GM18909 (cell line): ENCODE data around the gene CNTN6.

Experiments used
- ATAC-seq: cut with Tn5 transposase; IDR thresholded peaks from one replicate; pipeline ENCODE4 v1.9.1; 2021; ENCODE audit warnings: mild to moderate bottlenecking; ENCODE audit not compliant: unreplicated experiment, poor library complexity

The CNTN6 gene

GRCh38 chr3:1171320-1171719 lies 78.5 kb downstream of the CNTN6 start:
- no peak for ATAC-seq

GRCh38 chr3:1172644-1173043 lies 79.8 kb downstream of the CNTN6 start:
- no peak for ATAC-seq

- no peak for ATAC-seq
These were observed 86.3 kb downstream of the CNTN6 start for GRCh38 chr3:1179146-1179545.

GRCh38 chr3:1183320-1184048 lies 90.7 kb downstream of the CNTN6 start:
- no peak for ATAC-seq

DNA sequence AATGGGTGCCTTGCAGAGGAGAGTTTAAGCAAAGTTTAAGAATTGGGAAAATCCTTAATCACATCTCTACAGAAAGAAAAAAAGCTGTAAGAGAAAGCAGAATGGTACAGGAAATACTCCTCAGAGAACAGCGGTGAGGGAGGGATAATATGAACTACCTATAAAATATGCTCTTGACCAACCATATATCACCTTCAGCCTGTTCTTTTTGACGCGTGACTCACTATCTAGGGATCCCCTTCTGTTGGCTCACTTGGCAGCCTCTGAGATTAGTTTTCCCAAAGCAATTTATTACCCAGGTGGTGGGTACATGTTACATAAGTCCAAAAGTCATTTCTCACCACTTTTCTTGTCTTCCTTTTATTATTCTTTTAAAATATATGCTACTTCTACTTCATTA lies 97.7 kb downstream of the CNTN6 start:
- no peak for ATAC-seq

- no peak for ATAC-seq
These were observed 98.2 kb downstream of the CNTN6 start for GRCh38 chr3:1191026-1191425.

DNA sequence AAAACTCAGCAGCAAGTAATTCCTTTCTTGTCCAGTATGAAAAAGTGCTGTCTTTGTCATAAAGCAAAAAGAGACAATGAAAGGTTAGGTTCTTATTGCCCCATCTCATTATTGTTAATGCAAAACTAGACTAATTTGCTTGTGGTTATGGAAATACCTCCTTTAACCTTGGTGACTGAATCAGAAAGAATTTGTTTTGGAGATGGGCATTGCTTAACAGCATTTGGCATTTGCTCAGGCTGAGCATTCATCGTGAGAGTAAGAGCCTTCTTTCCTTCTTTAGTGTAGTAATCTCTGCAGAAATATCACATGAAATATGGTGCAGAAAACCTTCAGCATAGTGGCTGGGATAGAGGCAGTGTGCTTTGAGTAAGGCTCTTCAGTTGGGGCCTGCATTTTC lies 103.1 kb downstream of the CNTN6 start:
- no peak for ATAC-seq

DNA sequence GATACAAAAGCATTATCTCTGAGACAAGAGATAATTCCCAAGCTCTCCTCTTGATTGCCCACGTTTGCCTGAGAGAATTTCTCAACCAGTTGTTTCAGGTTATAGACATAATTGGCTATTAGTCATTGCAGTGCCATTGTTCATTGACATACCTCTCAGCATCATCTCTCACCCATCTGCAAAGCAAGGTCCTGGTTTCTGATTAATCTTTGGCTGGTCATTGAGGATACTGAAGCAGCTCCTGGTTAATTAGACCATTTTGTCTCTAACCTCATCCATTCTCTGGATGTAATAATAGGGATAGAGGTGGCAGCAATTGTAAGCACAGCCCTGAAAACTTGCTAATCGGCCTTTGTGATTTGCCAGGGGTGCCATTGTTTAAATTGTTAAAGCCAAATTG lies 104.2 kb downstream of the CNTN6 start:
- no peak for ATAC-seq

- ATAC-seq = no peak
These were observed 107.5 kb downstream of the CNTN6 start for GRCh38 chr3:1200371-1200770.

- ATAC-seq = no peak
These were observed 115.1 kb downstream of the CNTN6 start for GRCh38 chr3:1207904-1208303.

DNA sequence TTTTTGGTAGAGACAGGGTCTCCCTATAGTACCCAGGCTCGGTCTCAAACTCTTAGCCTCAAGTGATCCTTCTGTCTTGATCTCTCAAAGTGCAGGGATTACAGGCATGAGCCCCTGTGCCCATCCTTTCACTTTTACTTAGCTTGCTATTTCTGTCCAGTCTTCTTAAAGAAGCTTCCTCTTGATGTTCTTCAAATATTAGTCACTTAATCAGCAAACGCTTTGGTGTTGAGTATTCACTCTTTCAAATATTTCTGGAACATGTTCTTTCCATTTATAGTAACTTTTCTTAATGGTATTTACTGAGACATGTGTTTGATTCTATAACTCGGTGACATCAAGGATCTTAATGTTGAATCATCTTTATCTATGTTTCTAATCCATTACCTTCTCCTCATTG lies 122.1 kb downstream of the CNTN6 start:
- no peak for ATAC-seq

DNA sequence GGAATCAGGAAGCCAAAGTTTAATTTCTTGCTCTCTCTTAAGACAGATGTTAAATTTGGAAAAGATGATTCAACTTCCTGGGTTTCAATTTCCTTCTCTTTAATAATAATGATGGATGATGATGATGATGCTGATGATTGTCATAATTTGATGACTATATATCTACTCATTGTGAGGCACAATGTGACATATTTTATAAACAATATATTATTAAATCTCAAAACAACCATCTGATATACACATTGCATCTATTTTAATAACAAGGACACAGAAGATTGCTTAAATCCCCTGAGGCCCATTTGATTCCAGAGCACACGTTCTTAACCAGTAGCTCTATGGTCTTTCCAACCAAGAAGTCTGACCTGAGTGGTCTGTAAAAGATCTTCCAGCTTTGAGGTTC lies 124.0 kb downstream of the CNTN6 start:
- ATAC-seq = no peak

GRCh38 chr3:1227111-1227510 lies 134.3 kb downstream of the CNTN6 start:
- no peak for ATAC-seq

- no peak for ATAC-seq
These were observed 135.5 kb downstream of the CNTN6 start for GRCh38 chr3:1228289-1228688.

- ATAC-seq = no peak
These were observed 138.1 kb downstream of the CNTN6 start for GRCh38 chr3:1230920-1231319.

DNA sequence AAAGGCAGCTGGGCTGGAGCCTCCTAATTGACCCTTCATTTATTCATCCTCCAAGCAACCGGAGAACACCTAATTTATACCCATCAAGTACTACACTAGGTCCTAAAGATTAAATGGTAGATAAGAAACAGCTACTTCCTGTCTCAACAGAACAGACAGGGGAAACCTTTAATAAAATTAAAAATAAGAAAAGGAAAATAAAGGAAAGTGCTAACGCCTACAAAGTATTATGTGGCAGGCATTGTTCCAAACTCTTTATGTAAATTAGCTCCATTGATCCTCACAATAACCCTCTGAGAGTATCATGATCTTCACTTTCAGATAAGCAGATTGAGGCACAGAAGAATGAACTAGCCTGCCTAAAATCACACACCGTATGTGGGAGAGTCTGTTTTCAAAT lies 139.5 kb downstream of the CNTN6 start:
- no peak for ATAC-seq

DNA sequence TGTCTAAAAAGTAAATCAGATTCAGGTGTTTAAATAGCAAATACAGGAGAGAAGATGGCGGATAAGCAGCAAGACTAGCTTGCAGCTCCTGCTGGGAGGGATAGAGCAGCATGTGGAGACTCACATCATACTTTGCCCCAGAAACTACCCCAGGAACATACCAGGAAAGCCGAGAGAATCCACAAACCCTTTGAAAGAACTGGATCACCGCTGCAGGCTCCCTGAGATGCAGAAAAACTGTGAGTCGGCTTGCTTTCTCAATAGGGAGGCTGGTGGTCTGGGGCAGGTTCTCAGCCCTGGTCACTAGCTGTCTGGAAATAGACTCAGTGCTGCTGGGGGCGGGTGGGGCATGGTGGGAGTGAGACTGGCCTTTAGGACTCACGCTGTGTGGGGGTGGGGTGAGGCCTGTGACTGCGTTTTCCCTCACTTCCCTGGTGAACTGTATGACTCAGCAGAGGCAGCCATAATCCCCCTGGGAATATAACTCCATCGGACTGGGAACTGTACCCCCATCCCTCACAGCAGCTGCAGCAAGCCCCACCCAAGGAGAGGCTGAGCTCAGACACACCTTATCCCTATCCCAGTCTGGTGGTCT lies 142.8 kb downstream of the CNTN6 start:
- no peak for ATAC-seq

DNA sequence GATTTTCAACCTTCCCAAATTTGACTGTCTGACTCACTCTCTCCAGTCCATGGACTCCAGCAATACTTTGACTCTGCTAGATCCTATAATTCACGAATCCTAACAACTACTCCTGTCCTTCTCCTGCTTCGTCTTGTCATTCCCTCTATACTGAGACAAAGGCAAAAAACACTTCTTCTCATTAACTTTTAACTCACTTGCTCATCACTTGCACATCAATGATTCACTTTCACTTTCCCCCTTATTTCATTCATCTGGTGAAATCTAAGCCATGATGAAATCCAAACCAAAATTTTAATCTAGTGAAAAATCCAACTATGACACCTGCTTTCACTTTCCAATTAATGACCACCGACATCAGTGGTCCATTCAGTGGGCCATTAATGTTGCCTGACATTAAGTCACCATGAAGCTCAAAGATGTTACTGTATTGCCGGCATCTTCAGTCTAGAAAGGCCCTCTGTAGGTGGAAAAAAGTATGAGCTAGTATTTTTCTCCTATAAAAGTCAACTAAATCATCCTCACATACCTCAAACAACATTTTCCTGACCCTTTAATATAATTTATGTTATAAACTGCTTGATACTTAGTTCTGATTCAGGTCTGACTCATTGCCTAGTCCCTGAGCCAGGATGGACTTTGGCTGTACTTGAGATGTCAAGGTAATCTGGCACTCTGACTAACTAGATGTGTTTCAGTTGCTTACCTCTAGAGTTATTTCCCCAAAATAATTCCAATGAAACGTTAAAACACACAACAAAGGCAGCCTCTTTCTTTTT lies 158.6 kb downstream of the CNTN6 start:
- no peak for ATAC-seq

GRCh38 chr3:1252061-1252430 lies 159.2 kb downstream of the CNTN6 start:
- ATAC-seq = no peak

GRCh38 chr3:1262246-1262645 lies 169.4 kb downstream of the CNTN6 start:
- no peak for ATAC-seq

DNA sequence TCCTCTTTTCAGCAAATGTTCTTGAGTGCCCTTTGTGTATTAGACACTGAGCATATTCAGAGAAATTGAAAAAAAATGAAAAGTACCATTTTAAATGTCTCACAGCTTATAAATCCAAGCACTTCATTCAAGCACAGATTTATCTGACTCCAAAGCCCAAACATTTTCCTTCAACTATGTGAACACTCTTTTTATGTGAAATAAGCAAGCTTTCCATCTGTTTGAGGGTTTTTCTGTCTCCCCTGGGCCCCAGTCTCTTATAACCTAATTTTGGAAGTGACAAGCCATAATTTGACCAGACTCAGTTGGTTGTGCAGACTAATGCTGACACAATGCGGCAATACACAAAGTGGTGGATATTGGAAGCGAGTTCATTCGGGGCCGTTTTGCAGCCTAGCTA lies 170.3 kb downstream of the CNTN6 start:
- no peak for ATAC-seq

DNA sequence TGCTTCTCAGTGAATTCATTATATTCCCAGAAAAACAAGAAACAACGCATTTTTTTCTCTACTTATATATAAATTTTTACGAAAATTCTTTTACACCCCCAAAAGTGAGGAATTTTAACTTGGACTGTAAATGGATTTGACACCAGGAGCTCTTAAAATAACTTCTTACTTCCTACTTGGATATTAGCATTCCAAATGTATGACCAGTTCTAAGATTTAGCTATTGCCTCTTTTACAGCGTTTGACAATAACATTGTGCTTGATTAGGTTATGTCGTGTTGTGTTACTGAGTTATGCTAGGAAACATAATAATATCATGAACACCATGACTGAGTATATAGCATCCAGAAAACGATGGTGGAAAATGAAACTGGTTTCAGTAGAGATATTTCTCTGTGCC lies 177.0 kb downstream of the CNTN6 start:
- ATAC-seq = no peak
